ENCODE data around the gene ZNF764. TPM values are rescaled to one million over a fixed set of nuclear protein-coding genes. Genes with fewer than 3 reads are reported as not detected.

ZNF764 gene
- total RNA-seq, 1 experiment from 2014 or later, result 9.1 TPM

- TF ChIP-seq RAD21 (IDR thresholded peaks at IDR 0.05; ENCODE audit: low read depth) (no peak), CBX3 (IDR thresholded peaks at IDR 0.05; ENCODE audit: low read depth) (no peak), SRF (IDR thresholded peaks at IDR 0.05; ENCODE audit: low read depth) (no peak), EZH2 (IDR thresholded peaks at IDR 0.05) (no peak), ELF1 (IDR thresholded peaks at IDR 0.05; ENCODE audit: borderline replicate concordance, low read depth) (no peak), CEBPB (IDR thresholded peaks at IDR 0.05; ENCODE audit: low read depth) (no peak), SP1 (IDR thresholded peaks at IDR 0.05; ENCODE audit: low read depth) (no peak), SIN3A (IDR thresholded peaks at IDR 0.05; ENCODE audit: low read depth) (no peak), ZNF274 (IDR thresholded peaks at IDR 0.05; ENCODE audit: low read depth, low read length) (no peak), MAX (IDR thresholded peaks at IDR 0.05) (no peak), TCF7L2 (IDR thresholded peaks at IDR 0.05; ENCODE audit: borderline replicate concordance, extremely low read depth, insufficient read depth, insufficient read length) (no peak), CTCF (IDR thresholded peaks at IDR 0.05 in 2 of 3, conservative IDR thresholded peaks at IDR 0.05 in 1 of 3; ENCODE audit: borderline replicate concordance in 1 of 3, insufficient read depth in 1 of 3, low read depth in 2 of 3, low read length in 2 of 3) (no peak), ATF3 (IDR thresholded peaks at IDR 0.05) (no peak), POLR2AphosphoS5 (IDR thresholded peaks at IDR 0.05; ENCODE audit: low read depth, low read length) (no peak), ZBTB33 (IDR thresholded peaks at IDR 0.05; ENCODE audit: extremely low read depth, insufficient replicate concordance, low read length) (no peak), YY1 (IDR thresholded peaks at IDR 0.05; ENCODE audit: extremely low read depth, insufficient replicate concordance, low read depth, low read length) (no peak), POLR2A (IDR thresholded peaks at IDR 0.05; ENCODE audit: borderline replicate concordance, extremely low read depth, insufficient read depth, insufficient read length) (no peak), REST (IDR thresholded peaks at IDR 0.05; ENCODE audit: low read depth) (no peak), FOSL1 (IDR thresholded peaks at IDR 0.05; ENCODE audit: low read depth) (no peak)
- Histone ChIP-seq H4K20me1 (ENCODE audit: insufficient read depth) (no peaks in the 10 kb centered on the region), H3K36me3 (ENCODE audit: control insufficient read depth in 1 of 2, insufficient read depth in 2 of 2, low read length in 2 of 2) (no peaks in the 10 kb centered on the region), H3K4me2 (ENCODE audit: low read length) (no peak overlapping the region), H2AFZ (ENCODE audit: low read depth, low read length, poor library complexity, severe bottlenecking) (no peak overlapping the region), H3K4me1 (ENCODE audit: control insufficient read depth in 1 of 2, insufficient read depth in 2 of 2, low read length in 2 of 2) (peaks cover 0 to 13% of the 10 kb centered on the region in 2 experiments; a peak in 2 of 4 replicates), H3K4me3 (replicated peaks in 1 of 2; ENCODE audit: low read depth in 1 of 2, low read length in 2 of 2) (no peak overlapping the region), H3K9me3 (ENCODE audit: control insufficient read depth in 1 of 2, insufficient read depth in 1 of 2, low read depth in 1 of 2, low read length in 2 of 2) (no peaks in the 10 kb centered on the region), H3K9me2 (ENCODE audit: insufficient read depth) (no peaks in the 10 kb centered on the region), H3K27ac (ENCODE audit: low read depth, low read length) (no peak overlapping the region), H3K27me3 (ENCODE audit: insufficient read depth, low read length) (no peaks in the 10 kb centered on the region), H3K79me2 (ENCODE audit: insufficient read depth, low read length) (no peaks in the 10 kb centered on the region), H3K9ac (ENCODE audit: low read length) (no peak overlapping the region)
- ChIA-PET POLR2A (no interaction called here), RAD21 (ENCODE audit: low non-redundant PET in 1 of 2, low total read pairs in 2 of 2, uncharacterized antibody in 2 of 2, unreplicated experiment in 2 of 2) (no interaction called here), CTCF (no interaction called here)
- no TSS peak for BruUV-seq (replicated peaks)
- DNase-seq (ENCODE audit: low read depth, low spot score) (no peak), ATAC-seq (no peak)
- intact Hi-C loops (cut with micrococcal nuclease), result no loop called here
Measured at GRCh38 chr16:30543067-30543466, 15.1 kb downstream of the ZNF764 start.

Measured in HCT116 (cell line).